IMR-90 (cell line): ENCODE data around the gene PHF21A.

Source experiments
- CEBPB ChIP-seq: IDR thresholded peaks from 2 replicates; pipeline ENCODE4 v1.6.1; 2012; ENCODE audit warnings: low read depth, low read length, improper control_type of control experiment
- ELK1 ChIP-seq: fragments of 150-350 bp; IDR thresholded peaks from 2 replicates; pipeline ENCODE4 v1.6.1; 2016; ENCODE audit warnings: low read depth, mild to moderate bottlenecking, low read length, moderate library complexity, borderline replicate concordance
- MAFK ChIP-seq: IDR thresholded peaks from 2 replicates; pipeline ENCODE4 v1.6.1; 2012; ENCODE audit warnings: low read depth, low read length, improper control_type of control experiment
- MXI1 ChIP-seq: IDR thresholded peaks from 2 replicates; pipeline ENCODE4 v1.6.1; 2012; ENCODE audit warnings: low read depth, mild to moderate bottlenecking, low read length, moderate library complexity, borderline replicate concordance
- POLR2A ChIP-seq: IDR thresholded peaks from 2 replicates; pipeline ENCODE4 v1.6.1; 2012; ENCODE audit warnings: mild to moderate bottlenecking, low read depth, low read length
- RAD21 ChIP-seq: IDR thresholded peaks from 2 replicates; pipeline ENCODE4 v1.6.1; 2012; ENCODE audit warnings: low read length, improper control_type of control experiment
- RFX5 ChIP-seq: IDR thresholded peaks from 2 replicates; pipeline ENCODE4 v1.8.0; 2012; ENCODE audit warnings: low read depth, mild to moderate bottlenecking, low read length, moderate library complexity
- SMC3 ChIP-seq: fragments of 150-350 bp; IDR thresholded peaks from 2 replicates; pipeline ENCODE4 v1.6.1; 2016; ENCODE audit warnings: low read depth, mild to moderate bottlenecking, antibody characterized with exemption, low read length, moderate library complexity
- TF ChIP-seq, protein P1 (sequence below): conservative IDR thresholded peaks from 2 replicates; pipeline ENCODE4 v1.5.1; 2012; ENCODE audit warnings: mild to moderate bottlenecking, low read depth, low read length, improper control_type of control experiment
- TF ChIP-seq, protein P2 (sequence below): fragments of 150-350 bp; IDR thresholded peaks from 2 replicates; pipeline ENCODE4 v1.6.1; 2017; ENCODE audit warnings: mild to moderate bottlenecking, antibody characterized with exemption, low read length, low read depth

- TF ChIP-seq RAD21 (no peak), CEBPB (no peak), POLR2A (no peak), SMC3 (no peak), RFX5 (no peak), MAFK (no peak), ELK1 (no peak), MXI1 (no peak)
- TF ChIP-seq, protein P1, sequence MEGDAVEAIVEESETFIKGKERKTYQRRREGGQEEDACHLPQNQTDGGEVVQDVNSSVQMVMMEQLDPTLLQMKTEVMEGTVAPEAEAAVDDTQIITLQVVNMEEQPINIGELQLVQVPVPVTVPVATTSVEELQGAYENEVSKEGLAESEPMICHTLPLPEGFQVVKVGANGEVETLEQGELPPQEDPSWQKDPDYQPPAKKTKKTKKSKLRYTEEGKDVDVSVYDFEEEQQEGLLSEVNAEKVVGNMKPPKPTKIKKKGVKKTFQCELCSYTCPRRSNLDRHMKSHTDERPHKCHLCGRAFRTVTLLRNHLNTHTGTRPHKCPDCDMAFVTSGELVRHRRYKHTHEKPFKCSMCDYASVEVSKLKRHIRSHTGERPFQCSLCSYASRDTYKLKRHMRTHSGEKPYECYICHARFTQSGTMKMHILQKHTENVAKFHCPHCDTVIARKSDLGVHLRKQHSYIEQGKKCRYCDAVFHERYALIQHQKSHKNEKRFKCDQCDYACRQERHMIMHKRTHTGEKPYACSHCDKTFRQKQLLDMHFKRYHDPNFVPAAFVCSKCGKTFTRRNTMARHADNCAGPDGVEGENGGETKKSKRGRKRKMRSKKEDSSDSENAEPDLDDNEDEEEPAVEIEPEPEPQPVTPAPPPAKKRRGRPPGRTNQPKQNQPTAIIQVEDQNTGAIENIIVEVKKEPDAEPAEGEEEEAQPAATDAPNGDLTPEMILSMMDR: no peak
- TF ChIP-seq, protein P2, sequence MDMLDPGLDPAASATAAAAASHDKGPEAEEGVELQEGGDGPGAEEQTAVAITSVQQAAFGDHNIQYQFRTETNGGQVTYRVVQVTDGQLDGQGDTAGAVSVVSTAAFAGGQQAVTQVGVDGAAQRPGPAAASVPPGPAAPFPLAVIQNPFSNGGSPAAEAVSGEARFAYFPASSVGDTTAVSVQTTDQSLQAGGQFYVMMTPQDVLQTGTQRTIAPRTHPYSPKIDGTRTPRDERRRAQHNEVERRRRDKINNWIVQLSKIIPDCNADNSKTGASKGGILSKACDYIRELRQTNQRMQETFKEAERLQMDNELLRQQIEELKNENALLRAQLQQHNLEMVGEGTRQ: no peak
Measured at GRCh38 chr11:46129133-46129532, 7.9 kb upstream of the PHF21A start.
